Measurements from ENCODE around the gene KCNK5. TPM values are rescaled to one million over a fixed set of nuclear protein-coding genes. Genes with fewer than 3 reads are reported as not detected.

Gene KCNK5
- total and polyA plus RNA-seq, 2 donors (not counting 3 experiments of a cell fraction or from before 2014, with no cell fraction given) = not detected

DNA sequence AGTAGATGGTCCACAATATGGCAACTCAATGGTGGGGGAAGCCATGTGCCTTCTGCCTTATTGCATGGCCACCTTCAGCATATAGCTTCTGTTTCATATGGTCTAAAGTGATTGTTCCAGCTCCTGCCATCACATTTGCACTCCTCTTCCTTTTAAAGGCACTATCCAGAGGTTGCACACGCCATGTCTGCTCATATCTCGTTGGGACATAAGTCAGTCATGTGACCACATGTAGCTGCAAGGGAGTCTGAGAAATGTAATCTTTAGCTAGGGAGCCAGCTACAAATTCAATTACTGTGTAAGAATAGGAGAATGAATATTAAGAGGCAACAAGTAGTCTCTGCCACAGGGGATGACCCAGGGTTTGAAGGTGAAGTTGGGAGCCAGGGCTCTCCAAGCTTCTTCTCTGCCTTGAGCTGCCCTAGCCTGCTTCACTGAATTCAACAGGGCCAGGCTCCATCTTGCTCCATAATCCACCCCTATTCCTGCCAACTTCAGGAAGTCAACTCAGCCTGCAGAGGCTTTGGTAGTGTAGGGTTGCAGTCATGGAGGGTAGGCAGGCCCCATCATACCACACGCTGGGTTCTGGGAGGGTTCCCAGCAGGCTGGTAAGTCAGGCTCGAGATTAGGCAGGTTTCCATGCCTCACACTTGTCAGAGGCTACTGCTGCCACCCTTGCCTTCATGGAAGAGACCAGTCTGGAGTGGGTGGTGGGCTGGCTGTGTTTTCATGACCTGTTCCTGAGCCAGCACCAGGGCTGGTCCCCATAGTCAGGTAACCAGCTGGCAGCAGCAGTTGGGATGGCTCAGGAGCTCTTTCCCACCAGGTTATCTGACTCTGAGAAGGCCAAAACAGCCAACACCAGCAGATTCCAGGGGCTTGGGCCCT lies 57.5 kb downstream of the KCNK5 start:
- Histone ChIP-seq H2AFZ (ENCODE audit: low read depth, low read length) (no peak overlapping the region), H3K79me2 (ENCODE audit: control insufficient read depth, insufficient read depth, low read length) (no peaks in the 10 kb centered on the region), H3K4me1 (ENCODE audit: control insufficient read depth, extremely low read depth, insufficient read depth, low read length) (no peaks in the 10 kb centered on the region), H3K4me2 (ENCODE audit: insufficient read depth, low read length) (no peak overlapping the region), H3K9me3 (replicated peaks; ENCODE audit: control insufficient read depth, insufficient read depth, low read length) (no peaks in the 10 kb centered on the region), H3K36me3 (ENCODE audit: control insufficient read depth in 2 of 2, extremely low read depth in 1 of 2, insufficient read depth in 2 of 2, low read length in 2 of 2) (no peaks in the 10 kb centered on the region), H3K4me3 (replicated peaks in 1 of 3; ENCODE audit: insufficient read depth in 1 of 3, low read depth in 1 of 3, low read length in 3 of 3) (no peak overlapping the region), H4K20me1 (replicated peaks; ENCODE audit: control insufficient read depth, extremely low read depth, insufficient read depth, low read length) (no peaks in the 10 kb centered on the region), H3K9ac (replicated peaks; ENCODE audit: extremely low read depth, insufficient read depth, low read length) (no peak overlapping the region), H3K27me3 (ENCODE audit: control insufficient read depth in 2 of 2, insufficient read depth in 2 of 2, low read length in 2 of 2) (no peaks in the 10 kb centered on the region), H3K9me1 (replicated peaks; ENCODE audit: control insufficient read depth, extremely low read depth, insufficient read depth, low read length) (no peaks in the 10 kb centered on the region), H3K27ac (ENCODE audit: insufficient read depth, low read depth, low read length) (no peak overlapping the region)
- BruUV-seq (replicated peaks) = no TSS peak
- dilution Hi-C loops (cut with MboI; ENCODE audit: extremely low pct_ligation_motif_present, low sequenced_read_pairs) (no loop called here), intact Hi-C loops (cut with micrococcal nuclease) (no loop called here)
- TF ChIP-seq FOS (IDR thresholded peaks at IDR 0.05; ENCODE audit: borderline replicate concordance, insufficient read depth, low read length) (no peak), GATA2 (IDR thresholded peaks at IDR 0.05; ENCODE audit: insufficient read depth, insufficient read length, low read depth, low read length) (no peak), POLR2A (IDR thresholded peaks at IDR 0.05; ENCODE audit: low read depth, low read length) (no peak)
- POLR2A ChIA-PET = no interaction called here
- no peak for DNase-seq (ENCODE audit: low read depth, low spot score)
- CTCF ChIA-PET = interaction anchor here (8.3 kb wide), 1 partner anchor 134 kb away, joined by 223 read pairs; no protein-coding TSS in a partner anchor
- no peak for FAIRE-seq

DNA sequence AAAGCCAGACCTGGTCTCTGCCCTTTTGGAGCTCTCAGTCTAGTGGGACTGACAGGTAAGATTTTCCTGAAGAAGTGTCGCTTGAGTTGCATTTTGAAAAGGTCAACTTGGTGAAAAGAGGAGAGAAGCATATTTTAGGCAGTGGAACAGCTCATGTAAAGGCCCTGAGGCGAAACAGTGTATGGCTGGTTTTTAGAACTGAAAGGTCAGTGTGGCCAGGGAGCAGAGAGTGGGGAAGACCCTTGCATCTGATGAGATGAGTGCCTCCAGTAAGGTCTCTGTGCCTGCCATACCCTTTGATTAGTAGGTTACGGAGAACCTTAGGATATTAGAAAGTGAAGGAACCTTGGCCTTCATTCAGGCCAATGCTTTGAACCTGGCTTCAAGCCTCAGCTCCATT lies 58.4 kb downstream of the KCNK5 start:
- POLR2A ChIA-PET = interaction anchor here (0.5 kb wide), 1 partner anchor 18 kb away, joined by 4 read pairs; no protein-coding TSS in a partner anchor
- H3K9me3 ChIP-seq (replicated peaks; ENCODE audit: control insufficient read depth, insufficient read depth, low read length) = no peaks in the 10 kb centered on the region
- FAIRE-seq (no peak), DNase-seq (ENCODE audit: low read depth, low spot score) (no peak)
- no peak overlapping the region for H2AFZ ChIP-seq (ENCODE audit: low read depth, low read length)
- H3K9me1 ChIP-seq (replicated peaks; ENCODE audit: control insufficient read depth, extremely low read depth, insufficient read depth, low read length) = no peaks in the 10 kb centered on the region
- intact Hi-C loops (cut with micrococcal nuclease) (no loop called here), dilution Hi-C loops (cut with MboI; ENCODE audit: extremely low pct_ligation_motif_present, low sequenced_read_pairs) (no loop called here)
- H3K4me3 ChIP-seq (replicated peaks in 1 of 3; ENCODE audit: insufficient read depth in 1 of 3, low read depth in 1 of 3, low read length in 3 of 3) = no peak overlapping the region
- H4K20me1 ChIP-seq (replicated peaks; ENCODE audit: control insufficient read depth, extremely low read depth, insufficient read depth, low read length) = no peaks in the 10 kb centered on the region
- no peaks in the 10 kb centered on the region for H3K27me3 ChIP-seq (ENCODE audit: control insufficient read depth in 2 of 2, insufficient read depth in 2 of 2, low read length in 2 of 2)
- no peak overlapping the region for H3K4me2 ChIP-seq (ENCODE audit: insufficient read depth, low read length)
- no peak overlapping the region for H3K9ac ChIP-seq (replicated peaks; ENCODE audit: extremely low read depth, insufficient read depth, low read length)
- CTCF ChIA-PET = interaction anchor here (8.3 kb wide), 1 partner anchor 134 kb away, joined by 223 read pairs; no protein-coding TSS in a partner anchor
- TF ChIP-seq MYC (IDR thresholded peaks at IDR 0.05; ENCODE audit: low read depth, low read length) (no peak), GATA2 (IDR thresholded peaks at IDR 0.05; ENCODE audit: insufficient read depth, insufficient read length, low read depth, low read length) (no peak), POLR2A (IDR thresholded peaks at IDR 0.05; ENCODE audit: low read depth, low read length) (no peak), POLR2AphosphoS5 (IDR thresholded peaks at IDR 0.05; ENCODE audit: insufficient read depth, low read depth, low read length) (no peak), FOS (IDR thresholded peaks at IDR 0.05; ENCODE audit: borderline replicate concordance, insufficient read depth, low read length) (no peak), JUN (IDR thresholded peaks at IDR 0.05; ENCODE audit: borderline replicate concordance, insufficient read depth, insufficient read length, low read depth) (no peak), EZH2 (IDR thresholded peaks at IDR 0.05; ENCODE audit: borderline replicate concordance, low read depth, low read length, severe bottlenecking) (no peak)
- TF ChIP-seq, protein P1, sequence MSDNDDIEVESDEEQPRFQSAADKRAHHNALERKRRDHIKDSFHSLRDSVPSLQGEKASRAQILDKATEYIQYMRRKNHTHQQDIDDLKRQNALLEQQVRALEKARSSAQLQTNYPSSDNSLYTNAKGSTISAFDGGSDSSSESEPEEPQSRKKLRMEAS (IDR thresholded peaks at IDR 0.05; ENCODE audit: insufficient read depth, insufficient read length) = no peak
- TF ChIP-seq, protein P2, sequence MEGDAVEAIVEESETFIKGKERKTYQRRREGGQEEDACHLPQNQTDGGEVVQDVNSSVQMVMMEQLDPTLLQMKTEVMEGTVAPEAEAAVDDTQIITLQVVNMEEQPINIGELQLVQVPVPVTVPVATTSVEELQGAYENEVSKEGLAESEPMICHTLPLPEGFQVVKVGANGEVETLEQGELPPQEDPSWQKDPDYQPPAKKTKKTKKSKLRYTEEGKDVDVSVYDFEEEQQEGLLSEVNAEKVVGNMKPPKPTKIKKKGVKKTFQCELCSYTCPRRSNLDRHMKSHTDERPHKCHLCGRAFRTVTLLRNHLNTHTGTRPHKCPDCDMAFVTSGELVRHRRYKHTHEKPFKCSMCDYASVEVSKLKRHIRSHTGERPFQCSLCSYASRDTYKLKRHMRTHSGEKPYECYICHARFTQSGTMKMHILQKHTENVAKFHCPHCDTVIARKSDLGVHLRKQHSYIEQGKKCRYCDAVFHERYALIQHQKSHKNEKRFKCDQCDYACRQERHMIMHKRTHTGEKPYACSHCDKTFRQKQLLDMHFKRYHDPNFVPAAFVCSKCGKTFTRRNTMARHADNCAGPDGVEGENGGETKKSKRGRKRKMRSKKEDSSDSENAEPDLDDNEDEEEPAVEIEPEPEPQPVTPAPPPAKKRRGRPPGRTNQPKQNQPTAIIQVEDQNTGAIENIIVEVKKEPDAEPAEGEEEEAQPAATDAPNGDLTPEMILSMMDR (IDR thresholded peaks at IDR 0.05; ENCODE audit: extremely low read depth in 1 of 2, insufficient read depth in 1 of 2, low read depth in 1 of 2, low read length in 2 of 2) = no peak
- no peaks in the 10 kb centered on the region for H3K36me3 ChIP-seq (ENCODE audit: control insufficient read depth in 2 of 2, extremely low read depth in 1 of 2, insufficient read depth in 2 of 2, low read length in 2 of 2)
- H3K79me2 ChIP-seq (ENCODE audit: control insufficient read depth, insufficient read depth, low read length) = no peaks in the 10 kb centered on the region
- no TSS peak for BruUV-seq (replicated peaks)
- no peak overlapping the region for H3K27ac ChIP-seq (ENCODE audit: insufficient read depth, low read depth, low read length)
- H3K4me1 ChIP-seq (ENCODE audit: control insufficient read depth, extremely low read depth, insufficient read depth, low read length) = no peaks in the 10 kb centered on the region
